Measurements from ENCODE around the gene MLLT3.

The MLLT3 gene

GRCh38 chr9:20394969-20395368 lies 227.3 kb downstream of the MLLT3 start:
- Histone ChIP-seq H3K9me3 (ENCODE audit: insufficient read depth, low read depth, low read length) (no peaks in the 10 kb centered on the region), H2AFZ (ENCODE audit: low read length) (no peak overlapping the region), H3K9ac (ENCODE audit: low read depth, low read length, poor library complexity, severe bottlenecking) (no peak overlapping the region), H3K27me3 (ENCODE audit: insufficient read depth, low read length, poor library complexity, severe bottlenecking) (no peaks in the 10 kb centered on the region), H3K79me2 (ENCODE audit: insufficient read depth, low read length) (no peaks in the 10 kb centered on the region; the same call in 1 of the 2 replicates), H3K4me2 (ENCODE audit: low read depth, low read length, poor library complexity, severe bottlenecking) (no peak overlapping the region), H3F3A (ENCODE audit: low read depth) (no peaks in the 10 kb centered on the region), H3K4me1 (ENCODE audit: insufficient read depth, low read length, poor library complexity, severe bottlenecking) (peaks cover 27% of the 10 kb centered on the region), H3K36me3 (ENCODE audit: insufficient read depth, low read length) (no peaks in the 10 kb centered on the region), H3K9me2 (replicated peaks; ENCODE audit: low read depth, low read length) (no peaks in the 10 kb centered on the region), H4K20me1 (ENCODE audit: insufficient read depth, low read length, poor library complexity, severe bottlenecking) (no peaks in the 10 kb centered on the region), H3K4me3 (ENCODE audit: low read length, poor library complexity, severe bottlenecking) (no peak overlapping the region)
- TF ChIP-seq, protein P1, sequence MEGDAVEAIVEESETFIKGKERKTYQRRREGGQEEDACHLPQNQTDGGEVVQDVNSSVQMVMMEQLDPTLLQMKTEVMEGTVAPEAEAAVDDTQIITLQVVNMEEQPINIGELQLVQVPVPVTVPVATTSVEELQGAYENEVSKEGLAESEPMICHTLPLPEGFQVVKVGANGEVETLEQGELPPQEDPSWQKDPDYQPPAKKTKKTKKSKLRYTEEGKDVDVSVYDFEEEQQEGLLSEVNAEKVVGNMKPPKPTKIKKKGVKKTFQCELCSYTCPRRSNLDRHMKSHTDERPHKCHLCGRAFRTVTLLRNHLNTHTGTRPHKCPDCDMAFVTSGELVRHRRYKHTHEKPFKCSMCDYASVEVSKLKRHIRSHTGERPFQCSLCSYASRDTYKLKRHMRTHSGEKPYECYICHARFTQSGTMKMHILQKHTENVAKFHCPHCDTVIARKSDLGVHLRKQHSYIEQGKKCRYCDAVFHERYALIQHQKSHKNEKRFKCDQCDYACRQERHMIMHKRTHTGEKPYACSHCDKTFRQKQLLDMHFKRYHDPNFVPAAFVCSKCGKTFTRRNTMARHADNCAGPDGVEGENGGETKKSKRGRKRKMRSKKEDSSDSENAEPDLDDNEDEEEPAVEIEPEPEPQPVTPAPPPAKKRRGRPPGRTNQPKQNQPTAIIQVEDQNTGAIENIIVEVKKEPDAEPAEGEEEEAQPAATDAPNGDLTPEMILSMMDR (conservative IDR thresholded peaks at IDR 0.05; ENCODE audit: low read length): no peak
- no peak for TF ChIP-seq EZH2phosphoT487 (IDR thresholded peaks at IDR 0.05; ENCODE audit: borderline replicate concordance)

DNA sequence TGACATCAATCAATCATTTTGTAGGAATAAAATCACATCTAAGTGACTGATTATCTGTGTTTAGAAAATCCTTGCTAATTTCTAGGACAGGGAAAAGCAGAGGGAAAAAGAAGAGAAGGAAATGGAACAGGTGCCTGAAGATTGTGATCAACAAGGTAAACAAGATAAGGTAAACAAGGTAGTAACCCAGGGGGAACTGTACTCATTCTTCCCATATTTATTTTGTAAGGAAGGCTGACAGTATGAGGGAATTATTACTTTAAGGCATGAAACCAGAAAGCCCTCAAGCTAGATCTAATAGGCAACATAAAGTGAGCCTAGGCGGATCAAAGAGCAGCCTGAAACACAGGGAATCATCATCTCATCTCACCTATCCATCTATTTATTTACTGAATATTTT lies 231.1 kb downstream of the MLLT3 start:
- Histone ChIP-seq H3K79me2 (ENCODE audit: insufficient read depth, low read length) (no peaks in the 10 kb centered on the region), H4K20me1 (ENCODE audit: insufficient read depth, low read length, poor library complexity, severe bottlenecking) (no peaks in the 10 kb centered on the region), H3K4me2 (ENCODE audit: low read depth, low read length, poor library complexity, severe bottlenecking) (no peak overlapping the region), H3K4me3 (ENCODE audit: low read length, poor library complexity, severe bottlenecking) (no peak overlapping the region), H2AFZ (ENCODE audit: low read length) (no peak overlapping the region), H3K4me1 (ENCODE audit: insufficient read depth, low read length, poor library complexity, severe bottlenecking) (peaks cover 12% of the 10 kb centered on the region), H3K9me2 (replicated peaks; ENCODE audit: low read depth, low read length) (no peaks in the 10 kb centered on the region), H3K27me3 (ENCODE audit: insufficient read depth, low read length, poor library complexity, severe bottlenecking) (no peaks in the 10 kb centered on the region), H3K9me3 (ENCODE audit: insufficient read depth, low read depth, low read length) (no peaks in the 10 kb centered on the region), H3K9ac (ENCODE audit: low read depth, low read length, poor library complexity, severe bottlenecking) (no peak overlapping the region), H3K36me3 (ENCODE audit: insufficient read depth, low read length) (peaks cover 6% of the 10 kb centered on the region; the same call in 1 of the 2 replicates), H3F3A (ENCODE audit: low read depth) (no peaks in the 10 kb centered on the region)
- TF ChIP-seq, protein P1 (conservative IDR thresholded peaks at IDR 0.05; ENCODE audit: low read length): no peak
- TF ChIP-seq EZH2phosphoT487 (IDR thresholded peaks at IDR 0.05; ENCODE audit: borderline replicate concordance): no peak

GRCh38 chr9:20390400-20390799 lies 231.9 kb downstream of the MLLT3 start:
- Histone ChIP-seq H3F3A (ENCODE audit: low read depth) (no peaks in the 10 kb centered on the region), H3K9me2 (replicated peaks; ENCODE audit: low read depth, low read length) (no peaks in the 10 kb centered on the region), H3K4me2 (ENCODE audit: low read depth, low read length, poor library complexity, severe bottlenecking) (no peak overlapping the region), H3K27me3 (ENCODE audit: insufficient read depth, low read length, poor library complexity, severe bottlenecking) (no peaks in the 10 kb centered on the region), H3K4me3 (ENCODE audit: low read length, poor library complexity, severe bottlenecking) (no peak overlapping the region), H2AFZ (ENCODE audit: low read length) (no peak overlapping the region), H3K36me3 (ENCODE audit: insufficient read depth, low read length) (peaks cover 6% of the 10 kb centered on the region; the same call in 1 of the 2 replicates), H3K4me1 (ENCODE audit: insufficient read depth, low read length, poor library complexity, severe bottlenecking) (peaks cover 4% of the 10 kb centered on the region), H3K9me3 (ENCODE audit: insufficient read depth, low read depth, low read length) (no peaks in the 10 kb centered on the region), H3K79me2 (ENCODE audit: insufficient read depth, low read length) (no peaks in the 10 kb centered on the region), H4K20me1 (ENCODE audit: insufficient read depth, low read length, poor library complexity, severe bottlenecking) (no peaks in the 10 kb centered on the region), H3K9ac (ENCODE audit: low read depth, low read length, poor library complexity, severe bottlenecking) (no peak overlapping the region)
- TF ChIP-seq, protein P1 (conservative IDR thresholded peaks at IDR 0.05; ENCODE audit: low read length): no peak
- no peak for TF ChIP-seq EZH2phosphoT487 (IDR thresholded peaks at IDR 0.05; ENCODE audit: borderline replicate concordance)

All from Loucy (cell line).